Kidney glomerular epithelial cell (primary cell): ENCODE measurements around the gene TRIP12.
"Not testable (repeated sequence)": the region's sequence is repeated elsewhere in the genome, so short reads cannot be mapped to it uniquely, and the experiment has no call there.

Experiments
- DNase-seq: peaks from one replicate; lab custom pipeline; 2025; lab: John Stamatoyannopoulos, UW

TRIP12 gene

GRCh38 chr2:229920011-229920641, 1.7 kb downstream of the TRIP12 start:
- no peak for DNase-seq

- DNase-seq = no peak
Measured at GRCh38 chr2:229917793-229918192, 4.0 kb downstream of the TRIP12 start.

GRCh38 chr2:229914171-229914570, 7.6 kb downstream of the TRIP12 start:
- DNase-seq = no peak

GRCh38 chr2:229910832-229911412, 10.9 kb downstream of the TRIP12 start:
- DNase-seq = no peak

GRCh38 chr2:229910147-229910831, 11.5 kb downstream of the TRIP12 start:
- no peak for DNase-seq

GRCh38 chr2:229909090-229909489, 12.7 kb downstream of the TRIP12 start:
- DNase-seq = no peak

GRCh38 chr2:229905601-229906000, 16.2 kb downstream of the TRIP12 start:
- DNase-seq = no peak

- DNase-seq = no peak
Measured at GRCh38 chr2:229903037-229903436, 18.8 kb downstream of the TRIP12 start.

DNA sequence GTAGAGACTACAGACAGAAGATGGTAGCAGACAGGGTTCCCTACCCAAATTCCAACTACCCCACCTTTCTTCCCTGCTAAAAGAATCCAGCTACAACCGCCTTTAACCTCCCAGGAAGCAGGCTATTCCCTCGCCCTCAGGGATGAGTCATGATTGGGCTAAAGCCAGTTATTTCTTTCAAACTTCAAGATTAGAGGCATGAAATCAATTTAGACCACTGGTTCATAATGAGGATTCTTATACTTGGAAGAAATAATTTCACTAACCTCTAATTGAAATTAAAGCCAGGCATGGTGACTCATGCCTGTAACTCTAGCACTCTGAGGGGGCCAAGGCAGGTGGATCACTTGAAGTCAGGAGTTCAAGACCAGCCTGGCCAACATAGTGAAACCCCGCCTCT, 20.0 kb downstream of the TRIP12 start:
- DNase-seq = peak; percentile 23

DNA sequence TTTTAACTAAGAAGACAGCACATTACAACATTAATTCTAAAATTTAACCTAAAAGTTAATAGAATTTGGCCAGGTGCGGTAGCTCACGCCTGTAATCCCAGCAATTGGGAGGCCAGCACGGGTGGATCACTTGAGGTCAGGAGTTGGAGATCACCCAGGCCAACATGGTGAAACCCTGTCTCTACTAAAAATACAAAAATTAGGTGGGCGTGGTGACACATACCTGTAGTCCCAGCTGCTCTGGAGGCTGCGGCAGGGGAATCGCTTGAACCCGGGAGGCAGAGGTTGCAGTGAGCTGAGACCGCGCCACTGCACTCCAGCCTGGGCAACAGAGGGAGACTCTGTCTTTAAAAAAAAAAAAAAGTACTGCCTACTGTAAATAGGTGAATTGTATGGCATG, 21.3 kb downstream of the TRIP12 start:
- not testable (repeated sequence) for DNase-seq

- no peak for DNase-seq
Measured at GRCh38 chr2:229900012-229900411, 21.8 kb downstream of the TRIP12 start.

DNA sequence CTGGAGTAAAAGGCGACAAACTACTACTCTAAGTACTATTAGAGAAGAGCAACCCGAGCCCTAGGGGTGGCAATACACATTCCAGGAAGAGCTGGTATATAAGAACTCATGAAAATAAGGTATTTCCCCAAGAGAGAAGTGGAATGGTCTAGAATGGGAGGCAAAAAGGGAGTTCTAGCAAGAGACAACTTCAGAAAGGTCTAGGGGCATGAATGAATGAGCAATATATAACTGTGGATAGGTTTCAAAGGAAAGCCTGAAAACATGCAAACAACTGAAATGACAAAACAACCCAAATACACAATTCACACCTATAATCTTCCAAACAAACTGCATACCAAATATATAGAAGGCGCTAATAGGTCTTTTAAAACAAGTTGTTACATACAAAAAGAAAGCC, 22.2 kb downstream of the TRIP12 start:
- DNase-seq = no peak

DNA sequence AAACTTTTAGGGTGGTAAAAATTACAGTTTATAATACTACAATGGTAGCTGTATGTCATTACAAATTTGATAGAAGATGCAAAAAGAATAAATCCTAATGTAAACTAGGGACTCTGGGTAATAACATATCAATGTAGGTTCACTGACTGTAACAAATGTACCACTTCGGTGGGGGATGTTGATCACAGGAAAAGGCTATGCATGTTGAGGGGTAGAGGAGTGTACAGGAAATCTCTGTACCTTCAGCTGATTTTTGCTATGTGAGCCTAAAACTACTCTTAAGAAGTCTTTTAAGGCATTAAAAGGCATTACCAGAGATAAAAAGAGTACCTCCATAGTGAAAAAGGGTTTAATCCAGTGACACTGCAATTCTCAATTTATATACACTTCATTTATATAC, 25.0 kb downstream of the TRIP12 start:
- DNase-seq = no peak

DNA sequence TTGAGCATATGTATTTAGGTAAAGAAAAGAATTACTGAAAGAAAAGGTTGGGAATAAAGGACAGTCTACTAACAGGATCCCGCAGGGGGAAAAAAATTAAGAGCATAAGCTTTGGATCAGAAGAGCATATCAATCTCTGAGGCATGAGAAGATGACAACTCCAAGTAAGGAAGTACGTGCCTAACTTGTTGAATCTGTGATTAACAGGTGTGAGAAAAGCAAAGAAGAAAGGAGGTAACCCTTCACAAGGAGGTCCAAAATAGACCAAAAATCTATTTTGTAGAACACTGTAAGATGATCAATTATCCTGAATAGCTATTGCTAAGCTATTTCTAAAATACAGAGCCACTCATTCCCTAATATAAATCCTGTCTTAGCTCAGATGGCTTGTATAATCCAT, 32.8 kb downstream of the TRIP12 start:
- no peak for DNase-seq

GRCh38 chr2:229888031-229888430, 33.8 kb downstream of the TRIP12 start:
- no peak for DNase-seq

- DNase-seq = no peak
Measured at GRCh38 chr2:229887441-229887840, 34.4 kb downstream of the TRIP12 start.

- no peak for DNase-seq
Measured at GRCh38 chr2:229884775-229885699, 36.8 kb downstream of the TRIP12 start.

DNA sequence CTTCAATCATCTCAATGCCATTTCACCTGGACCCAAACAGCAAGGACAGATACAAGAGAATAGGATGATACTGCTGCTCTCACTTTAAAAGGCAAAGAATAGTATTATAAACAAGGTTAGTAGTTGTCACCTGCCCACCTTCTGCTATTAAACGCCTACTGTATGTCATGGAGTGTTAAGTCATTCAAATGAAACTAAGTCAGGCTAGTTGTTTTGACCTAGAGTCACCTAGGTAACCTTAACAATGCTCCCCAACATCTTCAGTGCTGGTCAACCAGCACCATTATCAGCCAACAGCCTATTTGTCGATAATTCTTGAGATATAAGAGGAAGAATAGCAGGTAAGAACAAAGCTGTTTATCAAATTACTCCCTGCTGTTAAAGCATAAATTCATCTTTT, 39.2 kb downstream of the TRIP12 start:
- no peak for DNase-seq

- DNase-seq = no peak
Measured at GRCh38 chr2:229880892-229881586, 40.8 kb downstream of the TRIP12 start.

DNA sequence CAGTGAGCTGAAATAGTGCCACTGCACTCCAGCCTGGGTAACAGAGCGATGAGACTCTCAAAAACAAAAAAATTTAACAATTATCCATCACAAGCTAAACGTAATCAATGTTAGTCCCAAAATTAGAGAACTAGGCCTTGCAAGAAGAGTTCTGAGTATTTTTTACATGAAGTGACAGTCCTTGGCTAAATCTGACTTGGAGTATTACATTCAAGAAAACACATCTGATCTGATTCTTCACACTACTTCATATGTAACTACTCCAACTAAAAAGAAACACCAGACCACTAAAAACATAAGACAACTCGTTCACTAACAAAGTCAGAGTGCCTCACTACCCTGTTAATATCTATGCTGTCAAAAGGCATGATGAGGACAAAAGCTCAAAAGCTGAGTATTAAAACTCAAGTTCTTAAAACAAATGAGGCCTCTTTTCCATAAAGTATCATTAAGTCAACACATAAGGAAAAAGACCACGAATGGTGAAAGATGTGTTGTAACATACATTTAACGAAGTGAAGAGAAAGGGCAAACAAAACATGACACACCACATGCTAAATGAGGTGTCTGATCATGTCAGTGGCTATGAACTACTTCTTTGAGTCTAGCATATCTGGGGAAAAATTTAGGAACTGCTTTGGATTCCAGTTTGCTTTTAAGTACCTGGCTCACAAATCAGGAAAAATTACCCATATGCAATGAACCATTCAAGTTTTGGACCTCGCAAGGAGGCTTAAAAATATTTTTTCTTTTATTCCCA, 42.4 kb downstream of the TRIP12 start:
- no peak for DNase-seq

GRCh38 chr2:229875549-229875948, 46.3 kb downstream of the TRIP12 start:
- no peak for DNase-seq
